NCI-H526 (cell line): ENCODE data around the gene CTNNAL1.
"Not testable (repeated sequence)": the region's sequence is repeated elsewhere in the genome, so short reads cannot be mapped to it uniquely, and the experiment has no call there.

Source experiments
- DNase-seq, 2 experiments: peaks; one replicate each; lab custom pipeline; 2025; lab: John Stamatoyannopoulos, UW

The CTNNAL1 gene

GRCh38 chr9:108933231-108933717 lies 80.0 kb downstream of the CTNNAL1 start:
- peak in 1 of 2 experiments; percentile 23 for DNase-seq

GRCh38 chr9:108928386-108928785 lies 84.9 kb downstream of the CTNNAL1 start:
- no peak for DNase-seq

DNA sequence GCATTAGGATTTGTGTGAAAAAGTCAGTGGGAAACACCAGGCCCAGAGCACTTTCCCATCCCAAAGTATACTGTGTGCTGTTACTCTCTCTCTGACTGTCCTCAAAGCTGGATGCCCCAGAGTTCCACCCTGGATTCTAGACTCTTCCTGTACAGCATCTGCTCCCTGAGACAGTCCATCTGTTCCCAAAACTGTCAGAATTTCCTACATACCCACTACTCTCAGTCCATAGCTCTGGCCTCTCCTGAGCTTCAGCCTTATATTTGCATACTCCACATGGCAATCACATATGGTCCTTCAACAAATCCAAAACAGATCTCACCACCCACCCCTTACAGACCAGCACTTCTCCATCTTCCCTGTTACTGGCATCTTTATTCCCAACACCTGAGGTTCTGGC lies 88.8 kb downstream of the CTNNAL1 start:
- DNase-seq: no peak

DNA sequence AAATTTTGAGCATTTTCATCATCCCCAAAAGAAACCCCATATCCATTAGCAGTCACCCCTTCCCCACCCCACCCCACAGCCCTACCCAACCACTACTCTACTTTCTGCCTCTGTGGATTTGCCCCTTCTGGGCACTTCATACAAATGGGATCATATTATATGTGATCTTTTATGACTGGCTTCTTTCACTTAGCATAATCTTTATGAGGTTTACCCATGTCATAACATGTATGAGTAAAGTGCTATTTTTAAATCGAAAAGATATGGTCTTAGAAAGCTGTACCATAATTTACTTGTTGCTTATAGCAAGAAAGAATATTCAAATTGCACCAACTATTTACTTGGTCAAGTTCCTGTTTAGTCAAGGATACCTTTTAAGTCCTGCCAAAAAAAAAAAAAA lies 92.1 kb downstream of the CTNNAL1 start:
- no peak for DNase-seq

DNA sequence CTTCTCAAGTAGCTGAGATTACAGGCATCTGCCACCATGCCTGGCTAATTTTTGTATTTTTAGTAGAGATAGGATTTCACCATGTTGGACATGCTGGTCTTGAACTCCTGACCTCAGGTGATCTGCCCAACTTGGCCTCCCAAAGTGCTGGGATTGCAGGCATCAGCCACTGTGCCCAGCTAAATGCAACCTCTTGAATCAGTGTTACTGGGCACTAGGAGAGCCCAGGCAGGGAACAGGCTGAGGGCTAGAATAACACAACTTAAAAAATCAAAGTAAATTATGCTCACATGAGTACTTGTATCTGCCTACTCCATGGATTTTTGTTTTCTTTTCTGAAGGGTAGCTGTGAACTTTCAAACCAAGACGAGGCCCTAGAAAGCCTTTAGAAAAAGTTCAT lies 92.9 kb downstream of the CTNNAL1 start:
- not testable (repeated sequence) for DNase-seq

- DNase-seq: no peak
Observed at GRCh38 chr9:108919517-108919916, 93.8 kb downstream of the CTNNAL1 start.

DNA sequence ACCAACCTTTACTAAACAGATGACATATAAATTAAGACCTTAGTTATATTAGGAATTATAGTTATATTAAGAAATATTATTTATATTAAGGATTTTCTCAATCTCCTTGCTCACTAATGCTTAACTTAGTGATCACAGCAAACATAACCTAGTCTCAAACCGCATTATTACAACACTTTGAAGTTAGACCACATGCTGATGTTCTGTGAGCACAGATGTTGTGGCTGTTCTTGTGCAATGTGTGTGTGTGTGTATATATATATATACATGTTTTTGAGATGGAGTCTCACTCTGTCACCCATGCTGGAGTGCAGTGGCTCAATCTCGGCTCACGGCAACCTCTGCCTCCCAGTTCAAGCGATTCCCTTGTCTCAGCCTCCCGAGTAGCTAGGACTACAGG lies 99.9 kb downstream of the CTNNAL1 start:
- DNase-seq: no peak

GRCh38 chr9:108911820-108912219 lies 101.5 kb downstream of the CTNNAL1 start:
- DNase-seq: no peak

DNA sequence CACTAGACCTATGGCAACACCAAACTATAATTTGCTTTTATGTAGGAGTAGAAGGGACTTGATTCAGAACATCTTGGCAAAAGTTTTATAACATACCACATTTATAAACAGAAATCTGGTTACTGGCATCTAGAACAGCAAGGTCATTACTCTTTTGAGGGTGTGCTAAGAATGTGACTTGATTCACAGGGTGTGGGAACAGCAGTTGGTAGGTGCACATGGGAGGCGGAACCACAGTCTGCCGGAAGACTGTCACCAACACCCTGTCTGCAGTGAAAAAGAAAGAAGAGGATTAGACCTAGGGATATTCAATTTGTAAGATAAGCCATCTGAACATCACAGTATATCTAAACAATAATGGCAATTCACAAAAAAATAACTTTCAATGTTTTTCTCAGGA lies 102.4 kb downstream of the CTNNAL1 start:
- no peak for DNase-seq

DNA sequence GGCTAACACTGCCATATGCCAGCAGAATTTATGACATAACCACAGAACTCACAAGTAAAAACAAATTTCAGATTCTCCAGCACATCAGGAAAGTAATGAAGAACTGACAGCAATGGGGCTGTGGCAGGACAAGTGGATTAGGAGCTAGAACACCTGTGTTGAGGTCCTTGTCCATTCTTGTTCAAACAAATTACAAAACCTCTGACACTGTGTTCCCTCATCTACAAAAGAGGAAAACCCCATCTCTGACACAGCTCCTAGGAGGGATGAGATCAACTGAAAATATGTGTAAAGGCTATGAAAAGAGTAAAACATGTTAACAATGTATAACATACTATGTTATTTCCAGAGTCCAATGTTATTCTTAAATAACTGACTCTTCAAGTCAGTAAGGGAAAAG lies 102.9 kb downstream of the CTNNAL1 start:
- no peak for DNase-seq

DNA sequence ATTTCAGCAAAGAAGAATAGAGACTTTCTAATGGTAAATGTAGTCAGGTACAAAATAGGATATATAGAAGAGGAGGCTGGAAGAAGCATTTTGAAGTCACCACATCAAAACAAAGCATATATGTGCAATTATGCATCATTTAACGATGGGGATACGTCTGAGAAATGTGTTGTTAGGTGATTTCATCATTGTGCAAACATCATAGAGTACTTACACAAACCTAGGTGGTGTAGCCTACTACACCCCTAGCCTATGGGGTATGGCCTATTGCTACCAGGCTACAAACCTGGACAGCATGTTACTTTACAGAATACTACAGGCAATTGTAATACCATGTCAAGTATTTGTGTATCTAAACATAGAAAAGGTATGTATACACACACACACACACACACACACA lies 107.8 kb downstream of the CTNNAL1 start:
- DNase-seq: no peak

- DNase-seq: no peak
Observed at GRCh38 chr9:108904161-108904560, 109.1 kb downstream of the CTNNAL1 start.

- DNase-seq: no peak
Observed at GRCh38 chr9:108903420-108904103, 109.7 kb downstream of the CTNNAL1 start.

GRCh38 chr9:108900176-108900575 lies 113.1 kb downstream of the CTNNAL1 start:
- DNase-seq: no peak

GRCh38 chr9:108899023-108899695 lies 114.1 kb downstream of the CTNNAL1 start:
- DNase-seq: not testable (repeated sequence)

DNA sequence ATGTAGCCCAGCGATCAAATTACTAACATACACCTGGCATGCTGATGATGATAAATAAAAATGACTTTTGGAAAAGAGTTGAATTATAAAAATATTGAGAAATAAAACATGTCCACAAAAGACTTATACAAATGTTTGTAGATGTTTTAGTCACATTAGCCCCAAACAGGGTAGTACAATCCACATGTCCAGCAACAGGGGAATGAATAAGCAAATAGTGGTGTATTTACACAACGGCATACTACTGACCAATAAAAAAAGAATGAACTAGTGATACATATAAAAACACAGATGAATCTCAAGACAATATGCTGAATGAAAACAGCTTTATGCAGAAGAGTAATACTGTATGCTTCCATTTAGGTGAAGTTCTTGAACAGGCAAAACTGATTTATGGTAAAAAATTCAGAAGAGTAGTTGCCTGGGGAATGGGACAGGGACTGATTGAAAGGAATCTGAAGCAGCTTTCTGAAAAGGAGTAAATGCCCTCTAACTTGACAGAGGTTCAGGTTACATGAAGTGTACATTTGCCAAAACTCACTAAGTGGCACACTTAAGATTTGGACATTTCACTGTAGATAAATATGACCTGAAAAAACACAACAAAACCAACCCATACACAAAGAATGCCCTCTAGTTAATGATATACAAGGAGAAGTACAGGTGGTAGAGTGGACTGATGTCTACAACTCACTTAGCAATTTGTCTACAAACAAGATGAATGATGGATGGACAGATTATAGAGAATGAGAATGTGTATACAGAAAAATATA lies 115.8 kb downstream of the CTNNAL1 start:
- no peak for DNase-seq

- no peak for DNase-seq
Observed at GRCh38 chr9:108894225-108894997, 118.9 kb downstream of the CTNNAL1 start.
